ENCODE results near the gene ARL13B.
"Not testable (repeated sequence)": the region's sequence is repeated elsewhere in the genome, so short reads cannot be mapped to it uniquely, and the experiment has no call there.

Gene ARL13B

GRCh38 chr3:94043285-94043684 is 63.3 kb downstream of the ARL13B start:
- Histone ChIP-seq H3K9ac (ENCODE audit: low read length) (no peak overlapping the region), H3K9me3 (ENCODE audit: control insufficient read depth, low read length) (no peaks in the 10 kb centered on the region), H3K36me3 (ENCODE audit: control insufficient read depth, insufficient read depth, low read length) (no peaks in the 10 kb centered on the region), H3K4me3 (ENCODE audit: low read length) (no peak overlapping the region), H3K4me1 (ENCODE audit: control insufficient read depth, insufficient read depth, low read length) (no peaks in the 10 kb centered on the region), H3K27me3 (ENCODE audit: control insufficient read depth, insufficient read depth, low read length) (no peaks in the 10 kb centered on the region)

- H3K9me3 ChIP-seq (ENCODE audit: control insufficient read depth, low read length); H3K4me3 ChIP-seq (ENCODE audit: low read length); H3K27me3 ChIP-seq (ENCODE audit: control insufficient read depth, insufficient read depth, low read length); H3K4me1 ChIP-seq (ENCODE audit: control insufficient read depth, insufficient read depth, low read length); H3K9ac ChIP-seq (ENCODE audit: low read length); H3K36me3 ChIP-seq (ENCODE audit: control insufficient read depth, insufficient read depth, low read length): not testable (repeated sequence)
Measured at GRCh38 chr3:94044100-94044936, 64.4 kb downstream of the ARL13B start.

GRCh38 chr3:94046533-94046932 is 66.6 kb downstream of the ARL13B start:
- Histone ChIP-seq H3K4me3 (ENCODE audit: low read length) (no peak overlapping the region), H3K4me1 (ENCODE audit: control insufficient read depth, insufficient read depth, low read length) (no peaks in the 10 kb centered on the region), H3K9ac (ENCODE audit: low read length) (no peak overlapping the region), H3K27me3 (ENCODE audit: control insufficient read depth, insufficient read depth, low read length) (no peaks in the 10 kb centered on the region), H3K9me3 (ENCODE audit: control insufficient read depth, low read length) (no peaks in the 10 kb centered on the region), H3K36me3 (ENCODE audit: control insufficient read depth, insufficient read depth, low read length) (no peaks in the 10 kb centered on the region)

GRCh38 chr3:94049267-94049666 is 69.3 kb downstream of the ARL13B start:
- Histone ChIP-seq H3K9me3 (ENCODE audit: control insufficient read depth, low read length) (no peaks in the 10 kb centered on the region), H3K4me3 (ENCODE audit: low read length) (no peak overlapping the region), H3K27me3 (ENCODE audit: control insufficient read depth, insufficient read depth, low read length) (no peaks in the 10 kb centered on the region), H3K4me1 (ENCODE audit: control insufficient read depth, insufficient read depth, low read length) (no peaks in the 10 kb centered on the region), H3K36me3 (ENCODE audit: control insufficient read depth, insufficient read depth, low read length) (no peaks in the 10 kb centered on the region), H3K9ac (ENCODE audit: low read length) (no peak overlapping the region)

GRCh38 chr3:94050546-94050945 is 70.6 kb downstream of the ARL13B start:
- H3K27me3 ChIP-seq (ENCODE audit: control insufficient read depth, insufficient read depth, low read length), result no peaks in the 10 kb centered on the region
- H3K9ac ChIP-seq (ENCODE audit: low read length), result no peak overlapping the region
- no peaks in the 10 kb centered on the region for H3K9me3 ChIP-seq (ENCODE audit: control insufficient read depth, low read length)
- no peaks in the 10 kb centered on the region for H3K36me3 ChIP-seq (ENCODE audit: control insufficient read depth, insufficient read depth, low read length)
- H3K4me1 ChIP-seq (ENCODE audit: control insufficient read depth, insufficient read depth, low read length), result no peaks in the 10 kb centered on the region
- no peak overlapping the region for H3K4me3 ChIP-seq (ENCODE audit: low read length)

- no peak overlapping the region for H3K9ac ChIP-seq (ENCODE audit: low read length)
- peaks cover 16% of the 10 kb centered on the region for H3K4me1 ChIP-seq (ENCODE audit: control insufficient read depth, insufficient read depth, low read length)
- H3K27me3 ChIP-seq (ENCODE audit: control insufficient read depth, insufficient read depth, low read length), result no peaks in the 10 kb centered on the region
- no peaks in the 10 kb centered on the region for H3K36me3 ChIP-seq (ENCODE audit: control insufficient read depth, insufficient read depth, low read length)
- no peak overlapping the region for H3K4me3 ChIP-seq (ENCODE audit: low read length)
- no peaks in the 10 kb centered on the region for H3K9me3 ChIP-seq (ENCODE audit: control insufficient read depth, low read length)
Measured at GRCh38 chr3:94061297-94061696, 81.3 kb downstream of the ARL13B start.

- Histone ChIP-seq H3K36me3 (ENCODE audit: control insufficient read depth, insufficient read depth, low read length) (no peaks in the 10 kb centered on the region), H3K27me3 (ENCODE audit: control insufficient read depth, insufficient read depth, low read length) (no peaks in the 10 kb centered on the region), H3K4me3 (ENCODE audit: low read length) (peak within 1 kb of the TSS; percentile 77), H3K4me1 (ENCODE audit: control insufficient read depth, insufficient read depth, low read length) (peaks cover 28% of the 10 kb centered on the region), H3K9ac (ENCODE audit: low read length) (peak within 1 kb of the TSS; percentile 95), H3K9me3 (ENCODE audit: control insufficient read depth, low read length) (no peaks in the 10 kb centered on the region)
Measured at GRCh38 chr3:94062513-94063404, 82.8 kb downstream of the ARL13B start, which contains the start of the genes DHFR2 and NSUN3. Gene DHFR2, minus strand, starts transcription at chr3:94062916. Its CDS starts 1,405 bp downstream, at chr3:94061511. Gene NSUN3, plus strand, starts transcription at chr3:94063061. Its CDS starts 66 bp downstream, at chr3:94063127.

- H3K36me3 ChIP-seq (ENCODE audit: control insufficient read depth, insufficient read depth, low read length), result no peaks in the 10 kb centered on the region
- H3K4me1 ChIP-seq (ENCODE audit: control insufficient read depth, insufficient read depth, low read length), result peaks cover 33% of the 10 kb centered on the region
- H3K9ac ChIP-seq (ENCODE audit: low read length), result peak overlapping the region; percentile 95
- H3K4me3 ChIP-seq (ENCODE audit: low read length), result peak overlapping the region; percentile 77
- H3K27me3 ChIP-seq (ENCODE audit: control insufficient read depth, insufficient read depth, low read length), result no peaks in the 10 kb centered on the region
- H3K9me3 ChIP-seq (ENCODE audit: control insufficient read depth, low read length), result no peaks in the 10 kb centered on the region
Measured at GRCh38 chr3:94063496-94064119, 83.7 kb downstream of the ARL13B start.

- peaks cover 38% of the 10 kb centered on the region for H3K4me1 ChIP-seq (ENCODE audit: control insufficient read depth, insufficient read depth, low read length)
- no peak overlapping the region for H3K9ac ChIP-seq (ENCODE audit: low read length)
- H3K36me3 ChIP-seq (ENCODE audit: control insufficient read depth, insufficient read depth, low read length), result no peaks in the 10 kb centered on the region
- H3K9me3 ChIP-seq (ENCODE audit: control insufficient read depth, low read length), result no peaks in the 10 kb centered on the region
- no peak overlapping the region for H3K4me3 ChIP-seq (ENCODE audit: low read length)
- H3K27me3 ChIP-seq (ENCODE audit: control insufficient read depth, insufficient read depth, low read length), result no peaks in the 10 kb centered on the region
Measured at GRCh38 chr3:94064243-94064860, 84.4 kb downstream of the ARL13B start.

GRCh38 chr3:94065122-94065521 is 85.2 kb downstream of the ARL13B start:
- H3K4me1 ChIP-seq (ENCODE audit: control insufficient read depth, insufficient read depth, low read length), result peaks cover 38% of the 10 kb centered on the region
- no peaks in the 10 kb centered on the region for H3K27me3 ChIP-seq (ENCODE audit: control insufficient read depth, insufficient read depth, low read length)
- H3K9ac ChIP-seq (ENCODE audit: low read length), result no peak overlapping the region
- no peaks in the 10 kb centered on the region for H3K9me3 ChIP-seq (ENCODE audit: control insufficient read depth, low read length)
- H3K4me3 ChIP-seq (ENCODE audit: low read length), result no peak overlapping the region
- no peaks in the 10 kb centered on the region for H3K36me3 ChIP-seq (ENCODE audit: control insufficient read depth, insufficient read depth, low read length)

GRCh38 chr3:94065819-94066480 is 86.0 kb downstream of the ARL13B start:
- Histone ChIP-seq H3K27me3 (ENCODE audit: control insufficient read depth, insufficient read depth, low read length) (no peaks in the 10 kb centered on the region), H3K4me3 (ENCODE audit: low read length) (no peak overlapping the region), H3K4me1 (ENCODE audit: control insufficient read depth, insufficient read depth, low read length) (peaks cover 38% of the 10 kb centered on the region), H3K36me3 (ENCODE audit: control insufficient read depth, insufficient read depth, low read length) (no peaks in the 10 kb centered on the region), H3K9me3 (ENCODE audit: control insufficient read depth, low read length) (no peaks in the 10 kb centered on the region), H3K9ac (ENCODE audit: low read length) (no peak overlapping the region)

Data from mucosa of stomach (tissue), 1 donor.